ENCODE measurements around the gene TXLNG.

GRCh38 chrX:16842684-16843083, 56.4 kb downstream of the TXLNG start:
- TF ChIP-seq EZH2 (IDR thresholded peaks at IDR 0.05; ENCODE audit: insufficient read depth, poor library complexity, severe bottlenecking) (no peak), EZH2phosphoT487 (IDR thresholded peaks at IDR 0.05; ENCODE audit: insufficient read depth, low read depth) (no peak)
